Endodermal cell (in vitro differentiated cells): ENCODE measurements around the gene WHRN. TPM values are rescaled to one million over a fixed set of nuclear protein-coding genes. Genes with fewer than 3 reads are reported as not detected.

Experiments
- DNase-seq: peaks from one replicate; pipeline ENCODE4 v3.0.0-alpha.2; 2017
- H3K27ac ChIP-seq: 2 replicates; pipeline ENCODE4 v1.5.1; 2013; ENCODE audit warnings: mild to moderate bottlenecking, low read depth, low read length, moderate library complexity
- H3K27me3 ChIP-seq: 2 replicates; pipeline ENCODE4 v1.6.1; 2013; ENCODE audit warnings: mild to moderate bottlenecking, low read length, moderate library complexity; ENCODE audit not compliant: insufficient read depth, control insufficient read depth, poor library complexity, severe bottlenecking
- H3K36me3 ChIP-seq: 2 replicates; pipeline ENCODE4 v1.7.0; 2013; ENCODE audit warnings: mild to moderate bottlenecking, low read length, moderate library complexity; ENCODE audit not compliant: control insufficient read depth, insufficient read depth
- H3K4me1 ChIP-seq: one replicate; pipeline ENCODE4 v1.7.0; 2013; ENCODE audit warnings: low read length; ENCODE audit not compliant: control insufficient read depth, insufficient read depth
- H3K4me3 ChIP-seq: 2 replicates; pipeline ENCODE4 v1.5.1; 2013; ENCODE audit warnings: mild to moderate bottlenecking, low read length, moderate library complexity
- H3K9ac ChIP-seq: 2 replicates; pipeline ENCODE4 v1.6.1; 2013; ENCODE audit warnings: mild to moderate bottlenecking, low read length, moderate library complexity; ENCODE audit not compliant: poor library complexity, severe bottlenecking; ENCODE audit errors: extremely low read depth
- H3K9me3 ChIP-seq: 2 replicates; pipeline ENCODE4 v1.6.1; 2013; ENCODE audit warnings: mild to moderate bottlenecking, low read length, moderate library complexity; ENCODE audit not compliant: control insufficient read depth
- H3K27ac Mint-ChIP-seq: 2 replicates; pipeline ENCODE4 v1.8.0; 2020; ENCODE audit warnings: mixed read lengths
- H3K27me3 Mint-ChIP-seq: 2 replicates; pipeline ENCODE4 v1.8.0; 2021; ENCODE audit warnings: mild to moderate bottlenecking, mixed read lengths; ENCODE audit not compliant: insufficient read depth
- H3K36me3 Mint-ChIP-seq: 2 replicates; pipeline ENCODE4 v1.8.0; 2020; ENCODE audit warnings: low read depth, mixed read lengths
- H3K4me1 Mint-ChIP-seq: 2 replicates; pipeline ENCODE4 v1.8.0; 2020; ENCODE audit warnings: mixed read lengths
- H3K4me3 Mint-ChIP-seq: 2 replicates; pipeline ENCODE4 v1.8.0; 2020; ENCODE audit warnings: mild to moderate bottlenecking, moderate library complexity, mixed read lengths
- H3K9me3 Mint-ChIP-seq: 2 replicates; pipeline ENCODE4 v1.8.0; 2020; ENCODE audit warnings: mild to moderate bottlenecking, mixed read lengths
- WGBS, 2 experiments: methylation state at CpG; one replicate each; pipeline versions ENCODE4 v1.1.5 to v1.1.7; 2013; ENCODE audit warnings: missing lambda C conversion rate in 2 of 2, mixed read lengths in 1 of 2; ENCODE audit not compliant: insufficient coverage in 1 of 2, insufficient read length in 1 of 2; 5-methylcytosine and 5-hydroxymethylcytosine counted together
- total RNA-seq, 2 donors: library from RNA; stranded (reverse); fragmentation: NEBNext Ultra II Directional in 1 of 2; extraction: Animal tissue kit (Norgen Biotek cat#: 25700) in 1 of 2; gene quantifications; 2 replicates in 1 of 2; 3 replicates in 1 of 2; pipeline ENCODE4 v1.2.1, GENCODE V29; 2021
- TF ChIP-seq, protein P1 (sequence below): fragments of 200-600 bp; sonication (generic); conservative IDR thresholded peaks from 2 replicates; pipeline ENCODE4 v1.5.0; 2021; ENCODE audit warnings: antibody characterized with exemption, mild to moderate bottlenecking

The WHRN gene
- total RNA-seq, 2 donors from 2014 or later = 7.0 to 12.8 TPM

DNA sequence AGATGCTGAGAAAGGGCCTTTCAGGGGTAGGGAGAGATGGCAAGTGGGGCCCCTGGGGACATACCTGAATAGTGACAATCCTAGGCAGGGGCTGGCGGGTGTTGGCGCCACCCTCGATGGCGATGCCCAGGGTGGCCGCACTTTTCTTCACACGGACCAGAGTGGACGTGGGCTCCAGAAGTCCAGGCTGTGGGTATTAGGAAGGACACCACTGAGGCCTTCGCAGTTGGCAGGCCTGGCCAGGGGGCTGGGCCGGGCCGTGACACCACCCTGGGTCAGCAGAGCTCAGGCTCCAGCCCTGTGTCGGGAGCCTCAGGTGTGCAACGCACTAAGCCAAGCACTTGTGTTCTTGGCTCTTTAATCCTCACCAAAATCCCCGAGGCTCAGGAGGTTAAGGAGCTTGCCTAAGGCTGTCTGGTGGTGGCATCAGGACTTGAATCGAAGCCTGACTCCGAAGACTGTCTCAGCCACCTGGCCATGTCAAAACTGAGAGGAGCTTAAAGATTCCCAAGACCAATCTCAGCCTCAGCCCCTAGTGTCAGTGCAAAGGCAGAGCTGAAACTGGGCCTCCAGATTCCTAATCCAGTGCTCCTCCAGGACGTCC, 102.0 kb downstream of the WHRN start:
- peaks cover 3% of the 10 kb centered on the region for H3K4me1 Mint-ChIP-seq
- Histone ChIP-seq H3K9ac (no peak overlapping the region), H3K4me1 (no peaks in the 10 kb centered on the region), H3K9me3 (no peaks in the 10 kb centered on the region), H3K27me3 (no peaks in the 10 kb centered on the region), H3K4me3 (no peak overlapping the region), H3K27ac (no peak overlapping the region), H3K36me3 (no peaks in the 10 kb centered on the region)
- no peak for DNase-seq
- H3K27me3 Mint-ChIP-seq = no peaks in the 10 kb centered on the region
- no peak overlapping the region for H3K4me3 Mint-ChIP-seq
- 90 to 96% methylated on average over 11 to 16 of the region's 16 CpGs for WGBS, 2 experiments
- H3K27ac Mint-ChIP-seq = no peak overlapping the region
- no peaks in the 10 kb centered on the region for H3K9me3 Mint-ChIP-seq
- TF ChIP-seq, protein P1, sequence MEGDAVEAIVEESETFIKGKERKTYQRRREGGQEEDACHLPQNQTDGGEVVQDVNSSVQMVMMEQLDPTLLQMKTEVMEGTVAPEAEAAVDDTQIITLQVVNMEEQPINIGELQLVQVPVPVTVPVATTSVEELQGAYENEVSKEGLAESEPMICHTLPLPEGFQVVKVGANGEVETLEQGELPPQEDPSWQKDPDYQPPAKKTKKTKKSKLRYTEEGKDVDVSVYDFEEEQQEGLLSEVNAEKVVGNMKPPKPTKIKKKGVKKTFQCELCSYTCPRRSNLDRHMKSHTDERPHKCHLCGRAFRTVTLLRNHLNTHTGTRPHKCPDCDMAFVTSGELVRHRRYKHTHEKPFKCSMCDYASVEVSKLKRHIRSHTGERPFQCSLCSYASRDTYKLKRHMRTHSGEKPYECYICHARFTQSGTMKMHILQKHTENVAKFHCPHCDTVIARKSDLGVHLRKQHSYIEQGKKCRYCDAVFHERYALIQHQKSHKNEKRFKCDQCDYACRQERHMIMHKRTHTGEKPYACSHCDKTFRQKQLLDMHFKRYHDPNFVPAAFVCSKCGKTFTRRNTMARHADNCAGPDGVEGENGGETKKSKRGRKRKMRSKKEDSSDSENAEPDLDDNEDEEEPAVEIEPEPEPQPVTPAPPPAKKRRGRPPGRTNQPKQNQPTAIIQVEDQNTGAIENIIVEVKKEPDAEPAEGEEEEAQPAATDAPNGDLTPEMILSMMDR = no peak
- H3K36me3 Mint-ChIP-seq = no peaks in the 10 kb centered on the region

DNA sequence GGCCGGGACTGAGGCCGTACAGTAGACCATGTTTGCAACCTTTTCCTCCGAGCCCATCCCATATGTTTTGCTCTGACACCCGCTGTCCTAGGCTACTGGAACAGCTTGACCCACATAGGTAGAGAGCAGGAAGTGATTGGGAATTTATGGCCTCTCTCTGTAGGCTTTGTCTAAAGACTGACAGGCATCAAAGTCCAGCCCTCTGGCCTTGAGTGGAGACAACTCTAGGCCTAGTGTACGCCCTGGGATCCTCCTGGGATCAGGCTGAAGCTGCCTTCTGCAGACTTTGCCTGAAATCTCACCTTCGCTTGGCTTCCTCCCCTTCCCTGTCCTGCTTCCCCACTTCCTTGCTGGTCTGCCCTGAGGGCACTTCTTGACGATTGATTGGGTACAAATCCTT, 103.9 kb downstream of the WHRN start:
- no peak overlapping the region for H3K27ac ChIP-seq
- no peaks in the 10 kb centered on the region for H3K9me3 Mint-ChIP-seq
- peak; percentile 39 for DNase-seq
- H3K9me3 ChIP-seq = no peaks in the 10 kb centered on the region
- H3K36me3 ChIP-seq = no peaks in the 10 kb centered on the region
- TF ChIP-seq, protein P1 = no peak
- H3K4me1 Mint-ChIP-seq = peaks cover 9% of the 10 kb centered on the region
- H3K27me3 ChIP-seq = no peaks in the 10 kb centered on the region
- WGBS, 2 experiments = 88% methylated on average over 7 of the region's 7 CpGs
- H3K27ac Mint-ChIP-seq = no peak overlapping the region
- H3K4me3 Mint-ChIP-seq = no peak overlapping the region
- H3K4me1 ChIP-seq = no peaks in the 10 kb centered on the region
- H3K27me3 Mint-ChIP-seq = no peaks in the 10 kb centered on the region
- H3K9ac ChIP-seq = no peak overlapping the region
- no peak overlapping the region for H3K4me3 ChIP-seq
- no peaks in the 10 kb centered on the region for H3K36me3 Mint-ChIP-seq

DNA sequence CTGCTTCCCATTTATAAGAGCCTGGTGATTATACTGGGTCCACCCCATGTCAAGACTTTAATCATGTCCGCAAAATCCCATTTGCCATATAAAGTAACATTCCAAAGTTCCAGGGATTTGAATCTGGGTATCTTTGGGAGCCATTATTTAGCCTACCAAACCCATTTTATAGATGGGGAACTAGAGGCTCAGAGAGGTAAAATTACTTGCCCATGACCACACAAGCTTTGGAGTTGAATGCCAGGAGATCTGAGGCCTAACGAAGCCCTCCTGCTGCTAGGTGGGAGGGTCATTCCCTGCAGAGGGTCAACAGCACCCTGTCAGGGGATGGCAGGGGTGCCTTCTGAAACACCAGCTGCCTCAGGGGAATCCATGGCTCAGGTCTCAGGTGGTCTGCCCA, 104.5 kb downstream of the WHRN start:
- Mint-ChIP-seq H3K4me1 (peaks cover 9% of the 10 kb centered on the region), H3K4me3 (no peak overlapping the region), H3K27me3 (no peaks in the 10 kb centered on the region), H3K9me3 (no peaks in the 10 kb centered on the region), H3K27ac (no peak overlapping the region), H3K36me3 (no peaks in the 10 kb centered on the region)
- H3K9ac ChIP-seq = no peak overlapping the region
- H3K36me3 ChIP-seq = no peaks in the 10 kb centered on the region
- TF ChIP-seq, protein P1 = no peak
- H3K27me3 ChIP-seq = no peaks in the 10 kb centered on the region
- DNase-seq = no peak
- H3K27ac ChIP-seq = no peak overlapping the region
- H3K9me3 ChIP-seq = no peaks in the 10 kb centered on the region
- H3K4me3 ChIP-seq = no peak overlapping the region
- no peaks in the 10 kb centered on the region for H3K4me1 ChIP-seq
- WGBS, 2 experiments = 93 to 100% methylated on average over 1 to 2 of the region's 2 CpGs
